GM12892 (cell line): ENCODE data around the gene IL31.

Source experiments
- POLR2A ChIP-seq: IDR thresholded peaks from 2 replicates; pipeline ENCODE4 v1.6.1; 2011; ENCODE audit warnings: low read depth, low read length, control low read depth
- POLR2AphosphoS5 ChIP-seq: IDR thresholded peaks from 2 replicates; pipeline ENCODE4 v1.6.1; 2011; ENCODE audit warnings: low read depth, low read length, control low read depth
- TAF1 ChIP-seq: IDR thresholded peaks from 2 replicates; pipeline ENCODE4 v1.6.1; 2011; ENCODE audit warnings: low read depth, mild to moderate bottlenecking, control low read depth, low read length, borderline replicate concordance

DNA sequence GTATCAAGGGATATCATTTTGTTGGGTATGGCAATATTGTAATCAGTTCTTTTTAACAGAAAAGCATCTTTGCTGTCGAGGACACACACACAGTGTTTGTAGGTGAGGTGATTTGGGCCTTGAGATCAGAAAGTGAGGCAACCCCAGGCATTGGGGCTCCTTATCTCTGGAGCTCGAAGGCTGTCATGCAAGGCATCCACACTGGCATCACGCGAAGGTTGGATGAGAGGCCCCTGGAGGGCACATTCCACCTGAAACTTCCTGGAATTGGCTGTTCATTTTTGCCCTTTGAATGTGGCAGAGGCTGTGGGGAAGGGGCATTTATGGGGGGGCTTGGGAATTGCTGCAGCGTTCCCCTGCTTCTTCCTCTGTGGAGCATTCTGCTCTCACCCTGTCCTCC, 45.5 kb downstream of the IL31 start:
- TF ChIP-seq TAF1, result no peak
- TF ChIP-seq POLR2AphosphoS5, result no peak
- no peak for TF ChIP-seq POLR2A
